Right lobe of liver (tissue), 6 donors: Measurements from ENCODE around the gene SPAG16. TPM values are rescaled to one million over a fixed set of nuclear protein-coding genes. Genes with fewer than 3 reads are reported as not detected.

Experiments
- ATAC-seq, 4 donors: fragments of 200-7000 bp; cut with Tn5 transposase; one replicate each; pipeline ENCODE4 v1.9.1; 2020; ENCODE audit warnings: mild to moderate bottlenecking in 4 of 4, moderate library complexity in 4 of 4
- DNase-seq, 3 donors: peaks; one replicate each; pipeline ENCODE4 v3.0.0-alpha.2; 2020
- H3K27ac ChIP-seq, 3 donors: fragments of 200-600 bp; one replicate each; pipeline ENCODE4 v1.8.0; 2022
- H3K27me3 ChIP-seq, 2 donors: fragments of 200-600 bp; one replicate each; pipeline ENCODE4 v1.8.0; 2022
- H3K36me3 ChIP-seq, 4 donors: fragments of 200-600 bp; sonication (generic) in 1 of 4; one replicate each; pipeline versions ENCODE4 v1.5.1 to v1.8.0; 2017 to 2022; ENCODE audit warnings: control low read depth in 1 of 4
- H3K4me1 ChIP-seq, 4 donors: fragments of 200-600 bp; sonication (generic) in 1 of 4; one replicate each; pipeline versions ENCODE4 v1.5.1 to v1.8.0; 2017 to 2022; ENCODE audit warnings: control low read depth in 1 of 4
- H3K4me3 ChIP-seq, 3 donors: fragments of 200-600 bp; one replicate each; pipeline ENCODE4 v1.8.0; 2022
- H3K9me3 ChIP-seq, 4 donors: fragments of 200-600 bp; sonication (generic) in 1 of 4; one replicate each; pipeline versions ENCODE4 v1.5.1 to v1.8.0; 2017 to 2022; ENCODE audit warnings: control low read depth in 1 of 4
- POLR2A ChIP-seq: fragments of 450-650 bp; IDR thresholded peaks from one replicate; pipeline ENCODE4 v1.6.1; 2017; ENCODE audit warnings: antibody characterized with exemption, mild to moderate bottlenecking
- WGBS: methylation state at CpG from one replicate; pipeline ENCODE4 v1.1.6; 2018; ENCODE audit warnings: low coverage, low lambda C conversion rate; ENCODE audit not compliant: insufficient coverage; ENCODE audit errors: missing lambda C conversion rate; 5-methylcytosine and 5-hydroxymethylcytosine counted together
- intact Hi-C, 2 donors: fragments of 100-400 bp; cut with DNase I; formaldehyde crosslinking; loops; one replicate each; pipeline versions ENCODE4 v1.11.2 to v1.14.1; 2022
- total RNA-seq, 6 experiments: library from RNA; depleted of rRNA in 2 of 6; stranded (reverse); fragments of >200 nt in 2 of 6; fragmentation: NEBNext Ultra II Directional in 3 of 6; extraction: Animal tissue kit (Norgen Biotek cat#: 25700) in 3 of 6; gene quantifications; one replicate each; pipeline versions ENCODE4 v1.1.0 to v1.2.4, GENCODE V29; 2016 to 2023
- TF ChIP-seq, protein P1 (sequence below), 4 donors: fragments of 200-600 bp in 3 of 4; fragments of 450-650 bp in 1 of 4; IDR thresholded peaks; one replicate each; pipeline versions ENCODE4 v1.5.1 to v1.8.0; 2016 to 2022; ENCODE audit warnings: antibody characterized with exemption in 4 of 4, mild to moderate bottlenecking in 2 of 4
- donor health status: DM: no; HTN: yes; CAD: no.
- donor health status: DM: no; HTN: no; CAD: no.
- donor health status: DM: no; HTN: no; CAD: no.
- donor health status: DM: no; HTN: yes; CAD: no.
- donor health status: DM: no; HTN: yes; CAD: no.

The SPAG16 gene
- total RNA-seq, 6 experiments from 2014 or later = 7.2 to 15.3 (median 9.0) TPM

DNA sequence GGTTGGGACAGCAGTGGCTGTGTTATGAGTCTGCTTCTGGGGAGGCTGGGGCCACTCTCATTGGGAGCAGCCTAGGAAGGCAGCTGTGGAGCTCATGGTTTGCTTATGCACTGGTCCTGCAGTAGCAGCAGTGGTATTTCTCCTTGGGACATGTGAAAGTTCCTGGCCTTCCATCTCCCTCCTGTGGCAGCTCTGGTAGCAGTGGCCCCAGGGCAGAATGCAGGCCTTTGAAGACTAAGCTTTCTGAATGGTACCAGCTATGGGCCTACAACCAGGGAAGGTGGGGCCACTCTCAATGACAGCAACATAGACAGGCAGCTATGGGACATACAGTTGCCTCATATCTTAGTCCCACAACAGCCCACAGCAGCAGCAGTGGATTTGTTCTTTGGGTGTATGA lies 1009.3 kb downstream of the SPAG16 start:
- DNase-seq (no peak), ATAC-seq (no peak)
- no peaks in the 10 kb centered on the region for H3K36me3 ChIP-seq
- no peak overlapping the region for H3K27ac ChIP-seq
- H3K9me3 ChIP-seq = peaks cover 0 to 6% (median 0%) of the 10 kb centered on the region in 4 donors
- TF ChIP-seq POLR2A = no peak
- TF ChIP-seq, protein P1, sequence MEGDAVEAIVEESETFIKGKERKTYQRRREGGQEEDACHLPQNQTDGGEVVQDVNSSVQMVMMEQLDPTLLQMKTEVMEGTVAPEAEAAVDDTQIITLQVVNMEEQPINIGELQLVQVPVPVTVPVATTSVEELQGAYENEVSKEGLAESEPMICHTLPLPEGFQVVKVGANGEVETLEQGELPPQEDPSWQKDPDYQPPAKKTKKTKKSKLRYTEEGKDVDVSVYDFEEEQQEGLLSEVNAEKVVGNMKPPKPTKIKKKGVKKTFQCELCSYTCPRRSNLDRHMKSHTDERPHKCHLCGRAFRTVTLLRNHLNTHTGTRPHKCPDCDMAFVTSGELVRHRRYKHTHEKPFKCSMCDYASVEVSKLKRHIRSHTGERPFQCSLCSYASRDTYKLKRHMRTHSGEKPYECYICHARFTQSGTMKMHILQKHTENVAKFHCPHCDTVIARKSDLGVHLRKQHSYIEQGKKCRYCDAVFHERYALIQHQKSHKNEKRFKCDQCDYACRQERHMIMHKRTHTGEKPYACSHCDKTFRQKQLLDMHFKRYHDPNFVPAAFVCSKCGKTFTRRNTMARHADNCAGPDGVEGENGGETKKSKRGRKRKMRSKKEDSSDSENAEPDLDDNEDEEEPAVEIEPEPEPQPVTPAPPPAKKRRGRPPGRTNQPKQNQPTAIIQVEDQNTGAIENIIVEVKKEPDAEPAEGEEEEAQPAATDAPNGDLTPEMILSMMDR (IDR thresholded peaks at IDR 0.05) = no peak
- H3K4me3 ChIP-seq = no peak overlapping the region
- no peaks in the 10 kb centered on the region for H3K4me1 ChIP-seq
- intact Hi-C loops = no loop called here
- no peaks in the 10 kb centered on the region for H3K27me3 ChIP-seq

GRCh38 chr2:214294426-214294825 lies 1010.2 kb downstream of the SPAG16 start:
- no peak overlapping the region for H3K4me3 ChIP-seq
- H3K27ac ChIP-seq = no peak overlapping the region
- no peaks in the 10 kb centered on the region for H3K36me3 ChIP-seq
- no peaks in the 10 kb centered on the region for H3K4me1 ChIP-seq
- DNase-seq = no peak
- intact Hi-C loops = no loop called here
- H3K9me3 ChIP-seq = peaks cover 0 to 6% (median 0%) of the 10 kb centered on the region in 4 donors
- ATAC-seq = no peak
- TF ChIP-seq, protein P1 (IDR thresholded peaks at IDR 0.05) = no peak
- TF ChIP-seq POLR2A = no peak
- no peaks in the 10 kb centered on the region for H3K27me3 ChIP-seq

DNA sequence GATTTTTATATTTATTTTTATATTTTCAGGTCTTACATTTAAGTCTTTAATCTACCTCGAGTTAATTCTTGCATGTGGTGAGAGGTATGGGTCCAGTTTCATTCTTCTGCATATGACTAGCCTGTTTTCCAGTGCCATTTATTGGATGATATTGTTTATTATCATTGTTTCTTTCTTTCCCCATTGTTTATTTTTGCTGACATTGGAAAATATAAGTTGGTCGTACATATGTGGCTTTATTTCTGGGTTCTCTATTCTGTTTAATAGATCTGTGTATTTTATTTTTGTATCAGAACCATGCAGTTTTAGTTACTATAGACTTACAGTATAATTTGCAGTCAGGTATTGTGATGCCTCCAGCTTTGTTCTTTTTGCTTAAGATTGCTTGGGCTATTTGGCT lies 1013.2 kb downstream of the SPAG16 start:
- 35% methylated on average over 2 of the region's 2 CpGs for WGBS
- Histone ChIP-seq H3K27me3 (no peaks in the 10 kb centered on the region), H3K4me3 (no peak overlapping the region), H3K9me3 (no peaks in the 10 kb centered on the region), H3K36me3 (no peaks in the 10 kb centered on the region), H3K27ac (no peak overlapping the region), H3K4me1 (no peaks in the 10 kb centered on the region)
- DNase-seq = no peak
- no peak for ATAC-seq
- no peak for TF ChIP-seq POLR2A
- TF ChIP-seq, protein P1 (IDR thresholded peaks at IDR 0.05) = no peak
- intact Hi-C loops = no loop called here

DNA sequence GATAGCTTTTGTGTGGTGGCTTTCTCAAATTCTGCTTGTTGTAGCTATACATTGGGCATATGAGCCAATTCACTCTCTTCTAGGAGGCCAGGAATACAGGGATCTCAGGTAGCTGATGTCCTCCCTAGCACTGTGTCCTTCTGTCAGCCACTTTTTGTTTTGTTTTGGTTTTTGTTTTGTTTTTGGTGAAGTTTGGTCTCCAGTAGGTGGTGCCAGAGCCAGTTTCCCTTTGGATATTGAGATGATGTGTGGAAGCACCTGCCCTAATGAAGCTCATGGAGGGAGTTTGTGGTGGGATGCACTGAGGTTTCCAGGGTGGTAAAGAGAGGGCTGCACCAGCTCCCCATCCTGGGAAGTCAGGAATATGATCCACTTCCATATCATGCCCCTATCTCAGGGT lies 1026.1 kb downstream of the SPAG16 start:
- no peak overlapping the region for H3K4me3 ChIP-seq
- intact Hi-C loops = no loop called here
- DNase-seq (no peak), ATAC-seq (peak in 2 of 4 donors; percentile 36 to 42)
- no peak overlapping the region for H3K27ac ChIP-seq
- TF ChIP-seq, protein P1 (IDR thresholded peaks at IDR 0.05) = peak in 3 of 4 donors; percentile 21 to 40 (median 29)
- no peak for TF ChIP-seq POLR2A
- H3K9me3 ChIP-seq = no peaks in the 10 kb centered on the region
- H3K27me3 ChIP-seq = no peaks in the 10 kb centered on the region
- H3K36me3 ChIP-seq = no peaks in the 10 kb centered on the region
- no peaks in the 10 kb centered on the region for H3K4me1 ChIP-seq

- 53% methylated on average over 2 of the region's 7 CpGs for WGBS
- TF ChIP-seq POLR2A = no peak
- TF ChIP-seq, protein P1 (IDR thresholded peaks at IDR 0.05) = no peak
- no peaks in the 10 kb centered on the region for H3K9me3 ChIP-seq
- H3K4me1 ChIP-seq = no peaks in the 10 kb centered on the region
- no peak overlapping the region for H3K27ac ChIP-seq
- intact Hi-C loops = no loop called here
- DNase-seq (no peak), ATAC-seq (peak in 1 of 4 donors; percentile 26)
- no peaks in the 10 kb centered on the region for H3K27me3 ChIP-seq
- no peak overlapping the region for H3K4me3 ChIP-seq
- no peaks in the 10 kb centered on the region for H3K36me3 ChIP-seq
Observed at GRCh38 chr2:214311031-214311533, 1026.8 kb downstream of the SPAG16 start.
